GM19324 (cell line): ENCODE measurements around the gene FMN2.

Experiments
- ATAC-seq: cut with Tn5 transposase; IDR thresholded peaks from one replicate; pipeline ENCODE4 v1.9.1; 2021; ENCODE audit warnings: mild to moderate bottlenecking, moderate library complexity; ENCODE audit not compliant: unreplicated experiment, low FRiP score

Gene FMN2

DNA sequence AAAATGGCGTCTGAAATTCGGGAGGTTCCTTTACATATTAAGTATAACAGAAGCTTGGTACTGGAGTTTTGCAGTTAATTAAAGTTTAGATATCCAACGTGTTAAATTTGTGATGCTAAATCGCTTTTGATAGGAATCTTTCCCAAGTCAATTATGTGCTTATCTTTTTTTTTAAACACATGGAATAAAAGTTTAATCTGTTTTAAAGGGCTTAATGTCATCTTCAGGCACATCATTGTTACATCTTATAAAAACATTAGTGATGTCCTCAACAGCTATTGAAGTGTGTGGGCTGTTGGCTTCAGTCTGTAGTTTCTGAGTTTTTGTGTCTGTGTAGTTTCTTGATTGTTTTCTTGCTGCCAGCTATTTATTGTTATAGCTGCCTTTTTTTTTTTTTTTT is 5.3 kb downstream of the FMN2 start:
- ATAC-seq, result no peak

DNA sequence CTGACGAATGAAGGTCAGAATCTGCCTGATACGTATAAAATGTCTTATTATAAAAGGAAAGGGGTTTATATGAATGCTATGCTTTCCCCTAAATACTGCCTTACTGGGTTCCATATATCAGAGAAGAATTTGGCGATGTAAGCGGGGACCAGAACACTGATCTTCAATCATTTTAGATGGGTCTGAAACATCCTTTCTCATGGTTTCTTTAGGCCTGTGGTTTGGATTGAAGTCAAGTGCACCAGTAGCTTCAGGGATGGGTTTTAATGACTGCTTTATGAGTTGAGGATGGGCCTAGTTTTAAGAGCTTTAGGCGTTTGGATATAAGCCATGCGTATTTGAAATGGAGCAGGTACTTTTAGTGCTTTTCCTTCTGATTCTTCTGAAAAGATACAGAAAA is 6.9 kb downstream of the FMN2 start:
- ATAC-seq, result no peak

DNA sequence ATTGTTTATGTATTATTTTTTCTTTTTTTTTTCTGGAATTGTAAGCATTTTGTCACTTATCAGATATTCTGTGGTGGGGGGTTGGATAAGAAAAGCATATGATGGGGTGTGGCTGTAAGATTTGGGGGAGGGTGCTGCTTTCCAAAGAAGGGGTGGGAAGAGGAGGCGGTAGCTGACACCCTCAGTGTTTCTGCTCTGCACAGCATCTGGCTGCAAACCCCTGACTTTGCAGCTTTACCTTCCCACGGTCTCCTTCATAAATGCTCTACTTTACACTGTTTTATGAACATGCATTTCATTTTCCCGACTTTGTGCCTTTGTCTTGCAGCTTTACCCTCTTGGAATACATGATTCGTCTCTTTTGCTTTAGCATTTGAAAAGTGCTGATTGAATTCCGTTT is 7.6 kb downstream of the FMN2 start:
- no peak for ATAC-seq

DNA sequence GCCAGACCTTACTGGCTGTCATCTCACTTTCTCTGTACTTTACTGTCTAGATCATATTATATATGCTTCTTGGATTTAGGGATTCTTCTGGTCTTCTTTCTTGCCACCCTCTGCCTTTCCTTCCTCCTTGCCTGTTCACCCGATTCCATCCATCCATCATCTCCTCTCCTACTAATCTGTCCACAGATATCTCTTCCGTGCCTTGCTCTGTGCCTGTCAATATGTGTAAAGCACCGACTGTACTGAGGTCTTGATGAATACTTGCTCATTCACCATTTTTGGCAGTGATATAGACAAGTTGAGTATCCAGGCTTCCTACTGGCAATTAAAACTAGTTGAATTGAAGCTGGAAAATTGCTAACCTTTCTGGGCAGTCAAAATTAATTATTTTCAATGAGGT is 8.1 kb downstream of the FMN2 start:
- no peak for ATAC-seq

DNA sequence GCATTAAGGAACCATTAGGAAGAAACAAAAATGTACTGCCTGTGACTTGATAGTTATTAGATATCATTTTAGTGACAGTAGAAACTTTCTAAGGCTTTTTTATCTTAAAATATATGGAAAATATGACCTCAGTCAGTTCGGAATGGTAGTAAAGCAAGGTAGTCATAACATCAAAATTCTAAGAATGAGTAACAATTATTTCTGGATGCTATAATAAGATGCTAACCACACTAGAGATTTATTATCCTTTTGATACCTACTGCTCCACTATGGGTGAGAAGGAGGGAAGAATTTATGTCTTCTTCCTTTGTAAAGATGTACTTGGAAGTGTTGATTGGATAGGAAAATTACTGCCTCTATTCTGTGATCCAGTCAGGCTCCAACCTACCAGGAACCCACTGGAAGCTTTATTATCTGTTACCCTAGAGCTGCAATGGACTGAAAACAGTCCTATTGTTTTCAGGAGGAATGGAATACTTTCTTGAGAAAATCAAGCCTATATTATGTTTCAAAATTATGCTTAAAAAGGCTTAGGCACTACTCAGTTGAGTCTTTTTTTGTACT is 8.8 kb downstream of the FMN2 start:
- no peak for ATAC-seq

DNA sequence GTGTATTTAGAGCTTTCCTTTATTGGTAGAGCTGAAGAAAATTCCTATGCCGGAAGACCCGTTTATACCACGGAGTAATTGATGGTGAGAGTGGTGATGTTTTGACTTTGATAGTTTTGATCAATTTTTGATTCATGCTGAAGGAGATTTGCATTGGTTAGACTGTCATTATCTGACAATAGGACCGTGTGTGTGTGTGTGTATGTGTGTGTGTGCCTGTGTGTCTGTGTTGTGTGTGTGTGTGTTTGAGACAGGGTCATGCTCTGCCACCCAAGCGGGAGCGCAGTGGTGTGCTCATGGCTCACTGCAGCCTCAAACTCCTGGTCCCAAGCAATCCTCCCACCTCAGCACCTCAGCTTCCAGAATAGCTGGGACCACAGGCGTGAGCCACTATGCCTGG is 9.6 kb downstream of the FMN2 start:
- no peak for ATAC-seq

DNA sequence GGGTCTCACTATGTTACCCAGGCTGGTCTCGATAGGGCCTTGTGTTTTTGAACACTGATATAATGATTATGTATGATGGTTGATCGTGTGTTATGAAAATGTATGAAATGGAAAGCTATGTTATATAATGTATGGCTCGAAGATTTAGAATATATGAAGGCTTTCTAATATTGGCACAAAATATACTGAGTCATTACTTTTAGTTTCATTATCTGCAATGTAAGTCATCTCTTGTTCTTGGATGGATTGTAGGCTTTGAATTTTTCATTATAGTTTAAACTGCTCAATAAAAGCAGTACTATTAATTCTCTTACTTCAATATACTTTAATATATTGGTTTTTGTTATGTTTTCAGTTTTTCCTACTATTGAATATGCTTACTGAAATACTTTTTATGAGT is 10.1 kb downstream of the FMN2 start:
- no peak for ATAC-seq

DNA sequence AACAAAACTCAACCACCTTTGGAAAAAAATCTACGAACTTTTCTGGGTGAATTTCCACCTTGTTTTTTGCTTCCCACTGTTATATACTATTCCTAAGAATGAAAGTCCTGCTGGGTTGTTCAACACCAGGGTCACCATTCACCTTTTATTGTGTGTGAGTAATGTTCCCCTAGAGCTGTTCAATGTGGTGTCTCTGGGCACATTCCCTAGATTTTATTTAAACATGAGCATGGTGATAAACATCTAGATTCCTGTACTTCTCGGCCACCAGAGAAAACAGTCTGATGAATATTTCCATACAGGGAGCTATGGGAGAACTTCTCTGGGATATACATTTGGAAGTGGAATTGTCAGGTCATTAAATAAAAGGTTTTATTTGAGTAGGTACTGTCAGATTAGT is 13.0 kb downstream of the FMN2 start:
- no peak for ATAC-seq

DNA sequence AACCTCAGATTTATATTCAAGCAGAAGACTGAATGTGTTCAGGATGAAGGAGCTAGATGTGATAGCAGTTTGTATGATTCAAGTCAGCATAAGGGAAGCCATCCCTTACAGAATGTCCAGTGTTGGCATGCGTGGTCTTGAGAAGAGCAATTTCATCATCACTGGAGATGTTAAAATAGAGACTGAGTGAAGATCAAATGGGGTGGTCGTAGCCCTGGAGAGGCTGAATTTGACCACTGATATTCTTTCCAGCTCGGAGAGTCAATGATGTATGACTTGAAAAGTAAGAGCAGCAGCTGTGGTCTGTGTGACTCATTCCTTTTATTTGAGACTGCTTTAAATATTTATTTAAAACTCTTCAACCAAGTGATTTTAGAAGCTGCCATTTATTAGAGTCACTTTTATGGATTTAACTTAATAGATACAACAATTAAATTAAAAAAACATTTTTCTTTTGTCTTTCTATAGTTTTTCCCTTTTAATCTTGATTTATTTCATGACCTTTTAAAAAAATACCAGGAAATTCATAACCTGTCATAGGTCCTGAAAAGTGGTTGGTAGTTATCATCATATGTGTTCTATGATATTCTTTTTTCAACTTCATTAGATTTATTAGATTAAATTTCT is 15.5 kb downstream of the FMN2 start:
- no peak for ATAC-seq

DNA sequence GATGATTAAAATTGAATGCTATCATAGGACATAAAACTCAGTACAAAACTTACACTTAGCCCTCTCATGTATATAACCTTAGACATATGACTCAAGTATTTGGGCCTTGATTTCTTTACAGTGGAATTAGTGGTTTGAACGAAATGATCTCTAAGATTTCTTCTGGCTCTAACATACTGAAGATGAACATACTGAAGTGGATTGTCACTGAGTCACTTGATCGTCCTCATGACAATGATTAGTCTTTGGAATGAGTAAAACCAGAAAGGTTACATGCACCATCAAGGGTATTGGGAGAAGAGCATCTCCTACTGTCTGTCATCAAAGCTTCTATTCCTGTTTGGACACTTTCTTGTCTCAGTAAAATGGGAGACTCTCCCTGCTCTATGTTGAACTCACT is 17.4 kb downstream of the FMN2 start:
- no peak for ATAC-seq

DNA sequence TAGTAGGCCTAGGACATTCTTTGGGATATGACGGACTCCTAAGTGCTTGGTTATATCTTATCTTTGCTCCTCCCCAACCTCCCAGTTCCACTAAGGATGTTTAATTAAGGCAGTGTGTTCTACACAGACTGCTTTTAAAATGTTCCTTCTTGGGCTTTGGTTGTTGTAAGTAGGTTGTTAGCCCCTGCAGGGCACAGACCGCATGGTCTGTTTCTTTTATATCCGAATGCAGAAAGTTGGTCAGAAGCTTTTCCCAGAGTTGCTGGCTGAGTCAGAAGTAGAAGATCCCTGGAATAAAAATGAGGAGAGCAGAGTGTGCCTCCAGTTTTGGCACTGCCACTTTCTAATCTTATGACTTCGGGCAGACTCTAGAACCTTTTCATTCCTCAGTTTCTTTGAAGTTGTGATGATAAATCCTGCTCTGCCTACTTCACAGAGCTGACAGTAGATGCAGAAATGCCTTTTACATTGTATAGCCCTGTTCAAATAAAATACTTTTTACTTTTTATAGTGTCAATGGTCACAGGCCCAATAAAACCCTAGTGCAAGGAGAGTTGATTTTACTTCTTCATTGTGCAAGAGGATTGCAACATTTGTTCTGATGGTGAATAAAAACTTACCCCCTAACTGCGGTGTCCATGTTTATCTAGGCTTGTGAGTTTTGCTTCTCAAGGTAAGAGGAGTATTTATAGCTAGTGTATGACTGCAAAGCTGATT is 18.4 kb downstream of the FMN2 start:
- no peak for ATAC-seq

DNA sequence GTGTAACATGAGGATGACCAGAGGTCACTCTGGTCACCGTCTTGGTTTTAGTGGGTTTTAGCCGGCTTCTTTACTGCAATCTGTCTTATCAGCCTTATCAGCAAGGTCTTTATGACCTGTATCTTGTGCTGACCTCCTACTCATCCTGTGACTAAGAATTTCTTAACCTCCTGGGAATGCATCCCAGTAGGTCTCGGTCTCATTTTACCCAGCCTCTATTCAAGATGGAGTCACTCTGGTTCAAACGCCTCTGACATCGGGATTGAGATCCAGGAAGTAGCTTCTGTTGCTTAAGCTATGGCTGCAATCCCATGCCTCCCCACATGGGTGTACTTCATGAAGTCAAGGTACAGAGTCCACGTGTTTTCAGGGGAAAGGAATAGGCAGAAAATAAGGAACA is 19.9 kb downstream of the FMN2 start:
- no peak for ATAC-seq

DNA sequence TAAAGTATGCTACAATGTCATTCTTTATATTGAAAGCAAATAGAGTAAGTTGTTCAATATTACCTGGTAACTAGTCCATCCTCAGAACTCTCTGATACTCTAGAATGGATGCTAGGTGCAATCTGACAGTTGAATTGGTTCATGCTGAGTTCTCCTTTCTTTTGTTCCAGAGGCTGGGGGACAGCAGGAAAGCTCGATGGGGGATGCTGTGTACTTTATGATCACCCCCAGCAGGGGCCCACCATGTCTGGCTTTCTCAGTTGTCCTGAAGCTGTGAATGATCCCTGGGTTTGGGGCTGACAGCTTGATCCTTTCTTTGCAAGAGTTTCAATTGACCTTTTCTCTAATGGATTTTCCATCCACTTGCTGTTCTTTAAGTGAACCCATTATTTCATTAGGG is 22.5 kb downstream of the FMN2 start:
- ATAC-seq, result no peak

DNA sequence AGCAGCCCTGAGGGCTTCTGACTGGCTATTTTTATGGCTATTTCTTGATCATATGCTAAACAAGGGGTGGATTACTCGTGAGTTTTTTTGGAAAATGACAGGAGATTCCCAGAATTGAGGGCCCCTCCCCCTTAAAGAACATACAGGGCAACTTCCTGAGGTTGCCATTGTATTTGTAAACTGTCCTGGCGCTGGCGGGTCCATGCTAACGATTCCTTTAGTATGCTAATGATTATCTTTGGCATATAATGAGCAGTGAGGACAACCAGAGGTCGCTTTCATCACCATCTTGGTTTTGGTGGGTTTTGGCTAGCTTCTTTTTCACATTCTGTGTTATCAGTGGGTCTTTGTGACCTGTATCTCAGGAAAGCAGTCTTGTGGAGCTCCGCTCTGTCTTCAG is 24.1 kb downstream of the FMN2 start:
- no peak for ATAC-seq

DNA sequence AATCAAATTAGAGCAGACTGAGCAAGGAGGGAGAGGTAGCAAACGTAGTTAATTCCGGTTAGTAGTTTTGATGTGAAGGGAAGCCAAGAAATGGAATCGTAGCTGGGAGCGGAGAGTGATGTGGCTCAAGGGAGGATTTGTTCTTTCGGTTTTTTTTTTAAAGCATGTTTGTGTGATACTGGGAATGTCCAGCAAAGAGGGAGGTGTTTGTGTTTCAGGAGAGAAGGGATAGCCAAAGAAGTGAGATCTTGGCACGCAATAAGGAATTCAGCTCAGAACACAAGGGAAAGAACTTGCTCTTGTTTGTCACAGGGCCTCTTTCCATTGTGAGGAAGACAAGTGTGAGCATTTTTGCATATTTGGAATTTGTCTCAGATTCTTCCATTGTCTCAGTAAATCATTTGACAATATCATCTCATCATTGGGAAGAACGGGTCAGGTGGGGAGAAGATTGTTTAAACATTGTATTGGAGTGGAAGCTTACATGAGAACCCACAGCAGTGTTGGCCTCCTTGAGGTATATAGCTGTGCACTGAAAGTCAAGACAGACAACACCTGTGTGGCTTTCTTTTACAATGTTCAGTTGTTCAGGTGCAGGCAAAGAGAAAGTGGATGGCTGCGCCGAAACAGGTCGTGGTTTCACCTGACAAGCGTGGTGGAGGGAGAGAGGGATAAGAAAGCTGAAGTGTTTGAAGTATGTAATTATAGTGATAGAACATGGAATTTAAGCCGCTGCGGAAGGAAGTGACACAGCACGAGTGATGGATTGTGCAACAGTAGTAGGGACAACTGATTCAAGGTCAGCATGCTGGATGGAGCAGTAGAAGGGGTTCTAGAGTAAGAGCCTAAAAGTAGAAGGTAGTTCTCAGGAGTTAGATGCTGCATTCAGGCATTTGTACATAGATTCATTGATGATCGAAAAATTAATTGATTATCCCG is 25.4 kb downstream of the FMN2 start:
- no peak for ATAC-seq

DNA sequence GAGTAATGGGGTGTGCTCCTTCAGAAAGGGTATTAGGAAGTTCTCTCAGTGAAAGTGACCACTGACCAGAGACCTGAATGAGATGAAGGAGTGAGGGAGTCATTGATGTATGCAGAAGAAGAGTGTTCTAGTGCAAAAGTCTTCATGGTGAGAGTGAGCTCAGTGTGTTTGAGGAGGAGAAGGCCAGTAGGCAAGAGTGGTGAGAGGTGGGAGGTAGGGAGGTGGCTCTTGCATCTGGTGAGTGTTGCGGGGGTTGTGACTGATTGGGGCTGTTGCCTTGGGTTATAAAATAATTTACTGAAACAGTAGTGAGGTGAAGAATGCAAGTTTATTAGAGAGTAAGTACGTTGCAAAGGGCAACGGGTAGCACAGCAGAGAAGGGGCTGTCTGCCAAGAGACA is 26.2 kb downstream of the FMN2 start:
- ATAC-seq, result no peak

DNA sequence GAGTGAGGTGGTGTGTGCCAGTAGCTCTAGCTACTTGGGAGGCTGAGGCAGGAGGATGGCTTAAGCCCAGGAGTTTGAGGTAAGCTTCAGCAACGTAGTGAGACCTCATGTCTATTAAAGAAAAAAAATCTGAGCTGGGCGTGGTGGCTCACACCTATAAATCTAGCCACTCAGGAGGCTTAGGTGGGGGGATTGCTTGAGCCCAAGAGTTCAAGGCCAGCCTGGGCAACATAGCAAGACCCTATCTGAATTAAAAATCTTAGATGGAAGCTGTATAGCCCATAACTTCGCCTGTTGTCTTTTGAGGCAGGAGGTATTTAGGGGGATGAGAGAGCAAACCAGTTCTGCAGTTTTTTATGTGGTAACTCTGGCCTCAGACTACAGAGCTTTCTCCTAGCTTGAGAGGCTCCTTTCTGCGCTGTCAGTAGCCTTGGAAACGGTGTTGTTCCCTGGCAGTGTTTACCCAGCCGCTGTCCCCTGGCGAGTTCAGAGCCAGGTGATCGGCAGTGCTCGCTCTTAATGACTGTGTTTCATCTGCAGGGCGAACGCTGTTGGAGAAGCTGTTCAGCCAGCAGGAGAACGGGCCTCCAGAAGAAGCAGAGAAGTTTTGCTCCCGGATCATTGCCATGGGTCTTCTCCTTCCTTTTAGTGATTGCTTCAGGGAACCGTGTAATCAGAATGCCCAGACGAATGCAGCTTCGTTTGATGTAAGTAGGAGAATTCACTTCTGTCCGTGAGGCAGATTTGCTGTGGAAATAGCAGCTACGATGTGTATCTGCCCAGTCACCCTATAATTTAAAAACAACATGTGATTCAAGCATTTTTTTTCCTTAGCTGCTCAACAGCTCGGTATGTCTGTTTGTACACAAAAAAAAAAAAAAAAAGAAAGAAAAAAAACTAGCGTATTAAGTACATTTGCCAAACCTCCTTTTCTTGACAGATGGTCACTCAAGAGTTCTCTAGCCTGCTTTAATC is 31.2 kb downstream of the FMN2 start:
- no peak for ATAC-seq

DNA sequence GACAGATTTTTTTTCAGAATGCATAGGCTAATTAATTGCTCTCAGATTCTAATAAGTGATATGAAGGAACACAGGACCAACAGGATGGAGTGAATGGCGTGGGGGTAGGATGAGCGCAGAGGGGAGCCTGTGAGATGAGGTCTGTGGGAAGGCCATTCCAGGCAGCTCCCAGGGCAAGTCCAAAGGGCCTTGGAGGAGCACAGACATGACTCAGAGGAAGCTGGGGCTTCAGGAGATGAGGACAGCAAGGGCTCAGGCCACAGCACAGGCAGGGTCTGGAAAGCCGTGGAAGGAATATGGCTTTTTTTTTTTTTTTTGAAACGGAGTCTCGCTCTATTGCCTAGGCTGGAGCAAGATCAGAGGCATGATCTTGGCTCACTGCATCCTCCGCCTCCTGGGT is 35.1 kb downstream of the FMN2 start:
- ATAC-seq, result no peak

DNA sequence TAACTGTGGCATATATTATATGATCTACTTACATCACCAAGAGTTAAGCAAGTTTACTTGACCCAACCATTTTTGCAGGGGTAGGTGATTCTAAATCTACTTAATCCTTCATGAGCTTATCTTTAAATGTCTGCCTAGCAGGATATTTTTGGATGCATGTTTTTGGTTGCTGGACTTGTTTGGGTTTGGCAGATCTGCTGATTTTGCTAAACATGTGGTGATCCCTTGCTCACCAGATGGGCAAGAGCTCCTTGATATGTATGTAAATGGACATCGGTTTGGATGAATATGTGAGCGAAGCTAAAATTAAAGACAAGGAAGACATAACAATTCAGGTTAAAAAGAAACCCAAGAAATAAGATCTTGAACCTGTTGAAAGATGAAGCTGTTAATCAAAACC is 36.7 kb downstream of the FMN2 start:
- no peak for ATAC-seq

DNA sequence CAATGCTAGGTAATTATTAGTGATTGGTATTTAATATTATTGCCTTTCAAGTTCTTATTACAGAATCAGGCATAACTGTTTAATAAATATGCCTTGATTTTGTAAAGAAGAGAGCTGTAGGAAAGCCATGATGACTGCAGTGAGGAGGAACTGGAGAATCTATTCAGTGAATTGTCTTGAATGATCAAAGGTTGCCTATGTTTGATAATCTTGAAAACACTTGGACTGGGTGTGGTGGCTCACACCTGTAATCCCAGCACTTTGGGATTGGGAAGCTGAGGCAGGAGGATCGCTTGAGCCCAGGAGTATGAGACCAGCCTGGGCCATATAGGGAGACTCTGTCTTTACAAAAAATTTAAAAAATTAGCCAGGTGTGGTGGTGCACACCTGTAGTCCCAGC is 42.4 kb downstream of the FMN2 start:
- ATAC-seq, result no peak
